HepG2 (cell line): ENCODE data around the gene RTN4RL2. TPM values are rescaled to one million over a fixed set of nuclear protein-coding genes. Genes with fewer than 3 reads are reported as not detected.

Experiments
- ATAC-seq: fragments of 200-7000 bp; cut with Tn5 transposase; 3 replicates; pipeline ENCODE4 v1.9.1; 2020; ENCODE audit warnings: mild to moderate bottlenecking, moderate library complexity
- BruUV-seq: library from RNA; stranded (reverse); fragments of 400-500 nt; replicated peaks from 2 replicates; lab custom pipeline; 2021; lab: Mats Ljungman, UMichigan
- CTCF ChIA-PET: fragments of 300-600 bp; formaldehyde crosslinking; extraction: SDS; loops from one replicate; lab custom pipeline; 2021; ENCODE audit warnings: low total read pairs, inconsistent platforms, low intra/inter-chr PET ratio; lab: Yijun Ruan, JAX
- POLR2A ChIA-PET: fragments of 350-600 bp; sonication (Branson Sonifier 250); formaldehyde crosslinking; loops from one replicate; lab custom pipeline; 2020; ENCODE audit warnings: antibody characterized with exemption, inconsistent platforms; lab: Yijun Ruan, JAX
- DNase-seq: peaks from one replicate; pipeline ENCODE4 v3.0.0-alpha.2; 2015; ENCODE audit warnings: low spot score
- FAIRE-seq: peaks from 3 replicates; lab custom pipeline; 2011; peaks lifted over from hg19 to GRCh38; lab: Jason Lieb, UNC
- H2AFZ ChIP-seq: one replicate; pipeline ENCODE4 v1.6.1; 2011; ENCODE audit warnings: low read length, inconsistent platforms
- H3K27ac ChIP-seq: fragments of 300-600 bp; 3 replicates; pipeline ENCODE4 v1.8.0; 2011; ENCODE audit warnings: mixed run types, mild to moderate bottlenecking, mixed read lengths, low read length, inconsistent platforms; ENCODE audit not compliant: insufficient read depth; ENCODE audit errors: extremely low read length
- H3K27me3 ChIP-seq, 2 experiments: fragments of 200-600 bp in 1 of 2; 2 replicates in 1 of 2; 3 replicates in 1 of 2; pipeline versions ENCODE4 v1.6.0 to v1.8.0; 2011; ENCODE audit warnings: low read length in 2 of 2, mild to moderate bottlenecking in 2 of 2, moderate library complexity in 2 of 2, inconsistent platforms in 1 of 2; ENCODE audit not compliant: insufficient read depth in 2 of 2, control insufficient read depth in 1 of 2
- H3K36me3 ChIP-seq, 2 experiments: fragments of 200-600 bp in 1 of 2; replicated peaks in 1 of 2; 2 replicates in 1 of 2; 3 replicates in 1 of 2; pipeline versions ENCODE4 v1.5.1 to v1.8.0; 2011; ENCODE audit warnings: low read length in 2 of 2, inconsistent platforms in 1 of 2; ENCODE audit not compliant: insufficient read depth in 2 of 2, control insufficient read depth in 1 of 2
- H3K4me1 ChIP-seq: 2 replicates; pipeline ENCODE4 v1.5.1; 2012; ENCODE audit warnings: low read length, inconsistent platforms; ENCODE audit not compliant: insufficient read depth
- H3K4me2 ChIP-seq: 2 replicates; pipeline ENCODE4 v1.6.0; 2011; ENCODE audit warnings: low read depth, low read length, inconsistent platforms
- H3K4me3 ChIP-seq, 3 experiments: fragments of 200-600 bp in 1 of 3; sonication (generic), shearing (Covaris generic) in 1 of 3; replicated peaks in 1 of 3; 2 replicates each; pipeline ENCODE4 v1.5.1; 2011 to 2016; ENCODE audit warnings: low read length in 3 of 3, inconsistent platforms in 2 of 3, low read depth in 2 of 3, mild to moderate bottlenecking in 2 of 3, control low read depth in 1 of 3, mixed read lengths in 1 of 3; ENCODE audit not compliant: insufficient read depth in 1 of 3
- H3K79me2 ChIP-seq: one replicate; pipeline ENCODE4 v1.6.1; 2011; ENCODE audit warnings: low read length, inconsistent platforms; ENCODE audit not compliant: insufficient read depth
- H3K9ac ChIP-seq: 2 replicates; pipeline ENCODE4 v1.6.0; 2011; ENCODE audit warnings: mild to moderate bottlenecking, low read depth, low read length, inconsistent platforms; ENCODE audit not compliant: insufficient read depth
- H3K9me3 ChIP-seq: 2 replicates; pipeline ENCODE4 v1.5.1; 2012; ENCODE audit warnings: mild to moderate bottlenecking, low read length
- H4K20me1 ChIP-seq: 2 replicates; pipeline ENCODE4 v1.6.0; 2011; ENCODE audit warnings: inconsistent platforms, mild to moderate bottlenecking, low read length, moderate library complexity; ENCODE audit not compliant: insufficient read depth
- ATF3 ChIP-seq: sonication (generic); formaldehyde crosslinking; IDR thresholded peaks from 2 replicates; pipeline ENCODE4 v1.4.0; 2020; ENCODE audit warnings: missing genetic modification reagents
- HHEX ChIP-seq: IDR thresholded peaks from 2 replicates; pipeline ENCODE4 v1.6.1; 2016; ENCODE audit warnings: control low read depth
- KDM1A ChIP-seq: IDR thresholded peaks from 2 replicates; pipeline ENCODE4 v1.6.1; 2016; ENCODE audit warnings: missing compliant biosample characterization
- NONO ChIP-seq, 2 experiments: fragments of 450-650 bp in 1 of 2; sonication (generic) in 1 of 2; formaldehyde crosslinking in 1 of 2; IDR thresholded peaks in 1 of 2; conservative IDR thresholded peaks in 1 of 2; 2 replicates each; pipeline versions ENCODE4 v1.6.1 to v1.8.0; 2017 to 2022; ENCODE audit warnings: mild to moderate bottlenecking in 1 of 2, missing genetic modification reagents in 1 of 2, moderate library complexity in 1 of 2
- PAX8 ChIP-seq: sonication (generic); formaldehyde crosslinking; IDR thresholded peaks from 2 replicates; pipeline ENCODE4 v1.8.0; 2022; ENCODE audit warnings: mild to moderate bottlenecking, missing genetic modification reagents, borderline replicate concordance
- PAXIP1 ChIP-seq: sonication (generic); formaldehyde crosslinking; conservative IDR thresholded peaks from 2 replicates; pipeline ENCODE4 v1.4.0; 2020; ENCODE audit warnings: mild to moderate bottlenecking, missing genetic modification reagents, moderate library complexity
- ZBTB3 ChIP-seq: sonication (generic); formaldehyde crosslinking; IDR thresholded peaks from 2 replicates; pipeline ENCODE4 v1.4.0; 2020; ENCODE audit warnings: low read depth, mild to moderate bottlenecking, moderate library complexity, missing genetic modification reagents, borderline replicate concordance
- ZFP36 ChIP-seq: fragments of 150-350 bp; IDR thresholded peaks from 2 replicates; pipeline ENCODE4 v1.6.1; 2018; ENCODE audit warnings: borderline replicate concordance, low read length, low read depth; ENCODE audit not compliant: partially characterized antibody
- ZNF276 ChIP-seq: sonication (generic); formaldehyde crosslinking; IDR thresholded peaks from 2 replicates; pipeline ENCODE4 v1.4.0; 2020; ENCODE audit warnings: mild to moderate bottlenecking, low read depth, missing genetic modification reagents
- ZNF841 ChIP-seq: sonication (generic); formaldehyde crosslinking; IDR thresholded peaks from 2 replicates; pipeline ENCODE4 v1.8.1; 2023; ENCODE audit warnings: missing genetic modification reagents, borderline replicate concordance
- WGBS: methylation state at CpG from one replicate; pipeline ENCODE4 v1.1.6; 2017; ENCODE audit warnings: low lambda C conversion rate; 5-methylcytosine and 5-hydroxymethylcytosine counted together
- in situ Hi-C: cut with HindIII; loops from 2 replicates; pipeline ENCODE4 v1.10.0; 2017; ENCODE audit warnings: low pct_unique_long_range_greater_than_20kb; ENCODE audit not compliant: extremely low pct_ligation_motif_present
- intact Hi-C: fragments of 100-400 bp; cut with micrococcal nuclease; formaldehyde crosslinking; loops from one replicate; pipeline ENCODE4 v1.10.0; 2022; ENCODE audit not compliant: unreplicated experiment
- polyA plus RNA-seq, 8 experiments: library from polyadenylated mRNA; depleted of rRNA in 3 of 8; stranded (reverse) in 7 of 8; unstranded in 1 of 8; fragments of >200 nt; fragmentation: Illumina TruSeq in 4 of 8; extraction: Trizol in 4 of 8; gene quantifications; 2 replicates each; pipeline versions ENCODE4 v1.2.1 to v1.2.3, GENCODE V29; 2011 to 2016; ENCODE audit warnings: low read depth in 4 of 8, missing spikeins in 1 of 8, mixed read lengths in 1 of 8; ENCODE audit not compliant: insufficient read depth in 1 of 8
- total RNA-seq, 5 experiments: library from RNA; depleted of rRNA; stranded (reverse); fragments of >200 nt; fragmentation: Illumina TruSeq; extraction: Trizol; gene quantifications; 2 replicates each; pipeline ENCODE4 v1.2.3, GENCODE V29; 2016; ENCODE audit warnings: low read depth in 1 of 5

RTN4RL2 gene
- total and polyA plus RNA-seq, 2 of the 13 experiments (the other 11 are each of a cell fraction or from before 2014, with no cell fraction given): 1.3 to 4.3 TPM

GRCh38 chr11:57514538-57515331 lies 54.4 kb downstream of the RTN4RL2 start (continued):
- TF ChIP-seq KDM1A (CRISPR knock-in tag): peak; percentile 86

- peaks cover 0 to 13% of the 10 kb centered on the region in 2 experiments; a peak in 1 of 5 replicates for H3K36me3 ChIP-seq
- FAIRE-seq (no peak), DNase-seq (peak; percentile 46), ATAC-seq (peak; percentile 73)
- intact Hi-C loops (loop anchor here (1.0 kb wide), 1 partner anchor 18 kb away; no protein-coding TSS in a partner anchor), in situ Hi-C loops (no loop called here)
- peak within 1 kb of the TSS; percentile 85 for H3K9ac ChIP-seq
- peak within 1 kb of the TSS; percentile 82 for H3K27ac ChIP-seq
- H3K79me2 ChIP-seq: peaks cover 45% of the 10 kb centered on the region
- ChIA-PET POLR2A (interaction anchor here (0.8 to 6.9 kb wide), 15 partner anchors 8 to 190 kb away, joined by 3 to 111 read pairs (median 4); partner anchors contain the start of genes RTN4RL2 and TIMM10), CTCF (interaction anchor here (1.5 kb wide), 1 partner anchor 13 kb away, joined by 4 read pairs; no protein-coding TSS in a partner anchor)
- peak within 1 kb of the TSS; percentile 76 to 95 (median 86) for H3K4me3 ChIP-seq
- 2% methylated on average over 13 of the region's 66 CpGs for WGBS
- no peaks in the 10 kb centered on the region for H4K20me1 ChIP-seq
- no peak within 1 kb of the TSS for H2AFZ ChIP-seq
- no peaks in the 10 kb centered on the region for H3K9me3 ChIP-seq
- H3K27me3 ChIP-seq: no peaks in the 10 kb centered on the region
- peaks cover 61% of the 10 kb centered on the region for H3K4me1 ChIP-seq
- H3K4me2 ChIP-seq: peak within 1 kb of the TSS; percentile 96
- no TSS peak for BruUV-seq
- TF ChIP-seq ZFP36: no peak
- no peak for TF ChIP-seq ZNF276 (CRISPR knock-in tag)
- TF ChIP-seq PAX8 (CRISPR knock-in tag): no peak
- TF ChIP-seq ZBTB3 (CRISPR knock-in tag): no peak
- no peak for TF ChIP-seq NONO (IDR thresholded peaks at IDR 0.05)
- TF ChIP-seq NONO (CRISPR knock-in tag; conservative IDR thresholded peaks at IDR 0.05): no peak; the same call in 1 of the 2 replicates
- TF ChIP-seq ATF3 (CRISPR knock-in tag): no peak
- TF ChIP-seq PAXIP1: peak; percentile 20; the same call in 1 of the 2 replicates
- TF ChIP-seq HHEX (CRISPR knock-in tag): no peak
- no peak for TF ChIP-seq ZNF841 (CRISPR knock-in tag)
Observed at GRCh38 chr11:57515332-57516060, 55.2 kb downstream of the RTN4RL2 start, which contains the start of gene SLC43A1. TSS of gene SLC43A1 (minus strand) at chr11:57515702. CDS start at chr11:57514111, 1,591 bp downstream.
